HG03442 (cell line): ENCODE results near the gene DNAAF5.
A peak's percentile ranks its signal among the peaks of the same experiment; 100 is the strongest.

ENCODE experiments used
- ATAC-seq: cut with Tn5 transposase; IDR thresholded peaks from one replicate; pipeline ENCODE4 v1.9.1; 2021; ENCODE audit warnings: mild to moderate bottlenecking, moderate library complexity; ENCODE audit not compliant: unreplicated experiment

Gene DNAAF5

DNA sequence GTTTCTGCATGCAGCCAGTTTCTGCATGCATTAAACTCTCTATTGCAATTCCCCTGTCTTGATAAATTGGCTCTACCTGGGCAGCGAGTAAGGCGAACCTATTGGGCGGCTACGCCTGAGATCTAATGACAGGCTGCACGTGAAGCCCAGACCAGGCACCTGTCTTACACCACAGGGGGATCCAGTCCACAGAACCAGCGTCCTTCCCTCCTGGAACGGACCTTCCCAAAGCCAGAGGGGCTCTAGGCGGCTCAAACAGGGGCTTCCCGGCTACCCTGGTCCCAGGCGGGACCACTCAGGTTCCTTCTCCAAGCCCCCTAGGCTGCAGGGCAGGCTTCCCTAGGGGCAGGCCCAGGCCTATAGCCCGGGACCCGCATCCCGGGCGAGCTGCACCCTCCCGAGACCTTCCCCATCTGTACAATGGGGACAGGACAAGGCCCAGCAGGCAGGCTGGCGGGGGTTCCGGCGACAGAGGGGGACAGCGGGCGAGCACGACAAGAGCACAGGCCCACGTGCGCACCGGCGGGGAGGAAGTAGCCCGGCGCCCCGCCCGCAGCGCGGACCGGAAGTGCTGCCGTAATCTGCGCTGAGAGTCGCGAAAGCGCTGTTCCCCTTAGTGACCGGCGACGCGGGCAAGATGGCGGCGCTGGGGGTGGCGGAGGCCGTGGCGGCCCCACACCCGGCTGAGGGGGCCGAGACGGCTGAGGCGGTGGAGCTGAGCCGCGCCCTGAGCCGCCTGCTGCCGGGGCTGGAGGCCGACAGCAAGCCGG is at the start of gene DNAAF5:
DNAAF5 (plus strand) TSS at position 616 of the 770 bp plus-strand sequence; CDS start at position 638, 22 bp downstream.
- peak; percentile 81 for ATAC-seq

- no peak for ATAC-seq
These were observed 49.5 kb upstream of the DNAAF5 start for GRCh38 chr7:676972-677385.

DNA sequence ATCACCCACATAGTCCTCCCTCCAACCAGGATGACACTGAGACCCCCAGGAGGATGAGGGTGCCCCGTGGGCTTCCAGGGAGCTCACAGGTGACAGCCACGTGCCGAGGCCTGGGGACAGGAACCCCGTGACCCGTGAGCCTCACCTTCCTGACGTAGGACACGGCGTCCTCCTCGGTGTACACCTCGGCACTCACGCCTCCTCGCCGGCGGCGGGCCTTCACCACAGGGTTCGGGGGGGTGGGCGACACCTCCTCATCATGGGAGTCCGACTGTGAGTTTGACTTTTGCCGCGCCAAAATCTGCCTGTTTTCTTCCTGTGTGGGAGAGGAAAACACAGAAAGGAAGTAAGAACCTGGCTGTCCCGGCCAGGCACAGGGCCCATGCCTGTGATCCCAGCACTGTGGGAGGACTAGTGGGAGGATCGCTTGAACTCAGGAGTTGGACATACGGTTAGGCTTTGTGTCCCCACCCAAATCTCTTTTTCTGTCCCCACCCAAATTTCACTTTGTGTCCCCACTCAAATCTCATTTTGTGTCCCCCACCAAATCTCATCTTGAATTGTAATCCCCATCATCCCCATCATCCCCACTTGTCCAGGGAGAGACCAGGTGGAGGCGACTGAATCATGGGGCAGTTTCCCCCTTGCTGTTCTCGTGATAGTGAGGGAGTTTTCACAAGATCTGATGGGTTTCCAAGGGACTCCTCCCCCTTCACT is 45.9 kb upstream of the DNAAF5 start:
- no peak for ATAC-seq

GRCh38 chr7:681551-682307 is 44.8 kb upstream of the DNAAF5 start:
- no peak for ATAC-seq

DNA sequence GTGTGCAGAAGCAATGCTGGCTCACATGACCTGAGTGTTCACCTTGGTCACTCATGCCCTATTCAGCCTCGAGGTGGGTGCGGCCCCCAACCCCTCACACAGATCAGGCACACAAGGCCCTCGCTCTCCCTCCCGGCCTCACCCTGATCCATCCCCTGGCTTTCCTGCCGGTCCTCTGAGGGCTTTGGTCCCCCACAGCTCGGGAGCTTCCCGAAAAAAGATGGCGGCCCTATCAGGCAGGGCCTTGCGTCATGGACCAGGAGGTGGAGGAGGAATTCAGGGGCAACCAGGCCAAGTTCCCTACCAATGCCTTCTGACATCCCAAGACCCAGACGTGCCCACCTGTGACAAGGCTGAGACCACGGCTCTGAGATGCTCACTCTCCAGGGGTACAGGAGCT is 43.7 kb upstream of the DNAAF5 start:
- ATAC-seq = no peak

DNA sequence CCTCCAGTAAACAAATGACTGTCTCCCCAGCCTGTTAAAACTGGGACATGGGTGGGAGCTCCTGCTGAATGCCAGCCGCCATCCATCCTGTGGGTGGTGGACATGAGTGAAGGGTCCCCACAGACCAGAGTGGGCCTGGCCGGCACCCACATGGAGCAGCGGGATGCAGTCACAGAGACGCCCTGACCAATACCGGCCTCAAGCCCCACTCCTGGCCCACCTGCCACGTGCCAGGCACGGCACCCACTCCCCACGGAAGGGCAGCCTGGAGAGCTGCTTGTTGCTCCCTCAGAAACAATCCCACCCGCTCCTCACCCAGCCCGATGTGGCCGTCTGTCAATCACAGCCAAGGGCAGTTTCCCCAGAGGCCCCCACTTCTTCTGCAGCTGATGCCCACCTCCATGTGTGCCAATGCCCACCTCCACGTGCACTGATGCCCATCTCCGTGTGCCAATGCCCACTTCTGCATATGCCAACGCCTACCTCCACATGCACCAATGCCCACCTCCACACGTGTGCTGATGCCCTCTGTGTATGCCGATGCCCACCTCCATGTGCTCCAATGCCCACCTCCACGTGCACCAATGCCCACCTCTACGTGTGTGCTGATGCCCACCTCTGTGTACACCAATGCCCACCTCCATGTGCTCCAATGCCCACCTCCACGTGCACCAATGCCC is 42.8 kb upstream of the DNAAF5 start:
- no peak for ATAC-seq

- ATAC-seq = no peak
These were observed 42.1 kb upstream of the DNAAF5 start for GRCh38 chr7:684416-684815.

- no peak for ATAC-seq
These were observed 41.0 kb upstream of the DNAAF5 start for GRCh38 chr7:685540-685939.

DNA sequence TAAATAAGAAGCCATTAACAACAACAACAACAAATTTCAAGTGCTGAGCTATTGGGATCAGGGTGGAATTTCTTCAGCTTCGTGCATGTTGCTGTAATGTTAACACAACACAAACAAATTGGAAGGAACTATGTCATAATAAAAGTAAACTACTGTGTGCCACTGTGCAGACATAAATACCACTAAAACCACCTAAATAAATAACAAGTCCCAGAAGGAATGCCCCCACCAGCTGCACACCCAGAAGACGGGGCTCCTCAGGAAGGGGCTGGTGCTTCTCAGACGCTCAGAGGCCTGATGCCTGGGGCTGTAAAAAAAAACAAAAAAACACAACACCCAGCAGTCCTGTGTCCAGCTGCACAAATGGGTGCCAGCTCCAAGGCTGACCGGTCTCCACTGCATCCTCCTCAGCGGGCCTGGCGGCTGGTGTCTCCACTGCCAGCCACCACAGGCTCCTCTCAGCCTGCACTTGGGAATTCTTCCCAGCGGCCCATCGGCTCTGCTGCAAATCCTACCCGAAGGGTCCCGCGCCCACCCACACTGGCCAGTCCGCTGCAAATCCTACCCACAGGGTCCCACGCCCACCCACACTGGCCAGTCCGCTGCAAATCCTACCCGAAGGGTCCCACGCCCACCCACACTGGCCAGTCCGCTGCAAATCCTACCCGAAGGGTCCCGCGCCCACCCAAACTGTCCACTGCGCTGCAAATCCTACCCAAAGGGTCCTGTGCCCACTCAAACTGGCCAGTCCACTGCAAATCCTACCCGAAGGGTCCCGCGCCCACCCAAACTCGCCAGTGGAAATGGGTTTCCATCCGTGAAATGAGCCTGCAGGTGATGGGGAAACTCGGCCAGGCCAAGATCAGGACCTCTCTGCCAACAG is 35.8 kb upstream of the DNAAF5 start:
- no peak for ATAC-seq

DNA sequence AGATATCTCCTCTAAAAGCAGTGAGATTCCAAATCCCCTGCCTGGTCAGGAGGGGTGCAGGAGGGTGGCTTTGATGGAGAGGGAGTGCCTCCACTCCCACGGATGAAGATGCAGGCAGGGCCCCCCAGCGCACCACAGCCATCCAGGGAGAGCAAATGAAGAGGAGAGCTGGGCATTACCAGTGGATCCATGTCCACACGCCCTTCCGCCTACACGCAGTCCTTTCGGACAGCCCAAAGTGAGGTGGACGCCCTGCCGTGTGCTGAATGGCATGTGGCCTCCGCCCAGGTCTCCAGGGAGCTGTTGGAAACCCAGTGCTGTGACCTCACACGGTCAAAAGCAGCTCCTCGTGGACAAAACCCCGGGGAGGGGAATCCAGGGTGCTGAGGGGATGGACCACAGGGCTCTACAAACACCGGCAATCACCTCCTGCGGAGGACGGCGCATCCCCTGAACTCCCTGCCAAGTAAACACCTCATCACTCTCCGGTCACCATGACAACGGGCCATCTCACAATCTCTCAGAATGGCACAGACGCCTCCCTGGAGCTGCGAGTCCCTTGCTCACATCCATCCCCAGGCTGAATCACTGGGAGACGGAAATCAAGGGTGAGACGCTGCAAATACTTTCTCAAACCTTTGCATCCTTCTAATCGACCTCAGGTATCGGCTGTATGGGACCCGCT is 35.0 kb upstream of the DNAAF5 start:
- no peak for ATAC-seq

DNA sequence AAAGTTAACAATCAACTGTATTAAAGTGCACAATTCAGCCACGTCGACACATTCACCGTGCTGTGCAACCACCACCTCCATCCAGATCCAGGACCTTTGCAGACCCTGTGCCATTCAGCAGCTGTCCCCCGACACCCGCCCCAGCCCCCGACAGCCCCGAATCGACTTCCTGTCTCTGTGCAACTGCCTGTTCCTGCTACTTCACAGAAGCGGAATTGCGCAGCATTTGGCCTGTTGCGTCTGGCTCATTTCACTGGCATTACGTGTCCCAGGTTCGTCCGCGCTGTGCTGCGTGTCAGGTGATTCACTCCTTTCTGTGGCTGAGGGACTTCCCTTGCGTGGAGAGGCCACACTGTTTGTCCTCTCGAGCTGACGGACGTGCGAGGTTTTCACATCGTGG is 33.2 kb upstream of the DNAAF5 start:
- no peak for ATAC-seq

DNA sequence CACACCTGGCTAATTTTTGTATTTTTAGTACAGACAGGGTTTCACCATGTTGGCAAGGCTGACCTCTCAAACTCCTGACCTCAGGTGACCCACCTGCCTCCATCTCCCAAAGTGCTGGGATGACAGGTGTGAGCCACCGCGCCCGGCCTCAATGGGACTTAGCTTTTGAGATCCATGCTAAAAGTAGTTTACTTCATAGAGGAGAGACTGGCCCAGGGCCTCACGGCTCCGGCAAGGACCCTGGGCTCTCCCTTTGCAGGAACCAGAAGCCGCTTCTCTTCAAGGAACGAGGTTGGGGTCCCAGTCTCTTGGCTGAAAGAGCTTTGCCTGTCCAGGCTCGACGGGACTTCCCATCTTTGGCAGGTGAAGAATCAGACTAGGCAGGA is 30.1 kb upstream of the DNAAF5 start:
- no peak for ATAC-seq

- ATAC-seq = no peak
These were observed 29.5 kb upstream of the DNAAF5 start for GRCh38 chr7:696812-697551.

DNA sequence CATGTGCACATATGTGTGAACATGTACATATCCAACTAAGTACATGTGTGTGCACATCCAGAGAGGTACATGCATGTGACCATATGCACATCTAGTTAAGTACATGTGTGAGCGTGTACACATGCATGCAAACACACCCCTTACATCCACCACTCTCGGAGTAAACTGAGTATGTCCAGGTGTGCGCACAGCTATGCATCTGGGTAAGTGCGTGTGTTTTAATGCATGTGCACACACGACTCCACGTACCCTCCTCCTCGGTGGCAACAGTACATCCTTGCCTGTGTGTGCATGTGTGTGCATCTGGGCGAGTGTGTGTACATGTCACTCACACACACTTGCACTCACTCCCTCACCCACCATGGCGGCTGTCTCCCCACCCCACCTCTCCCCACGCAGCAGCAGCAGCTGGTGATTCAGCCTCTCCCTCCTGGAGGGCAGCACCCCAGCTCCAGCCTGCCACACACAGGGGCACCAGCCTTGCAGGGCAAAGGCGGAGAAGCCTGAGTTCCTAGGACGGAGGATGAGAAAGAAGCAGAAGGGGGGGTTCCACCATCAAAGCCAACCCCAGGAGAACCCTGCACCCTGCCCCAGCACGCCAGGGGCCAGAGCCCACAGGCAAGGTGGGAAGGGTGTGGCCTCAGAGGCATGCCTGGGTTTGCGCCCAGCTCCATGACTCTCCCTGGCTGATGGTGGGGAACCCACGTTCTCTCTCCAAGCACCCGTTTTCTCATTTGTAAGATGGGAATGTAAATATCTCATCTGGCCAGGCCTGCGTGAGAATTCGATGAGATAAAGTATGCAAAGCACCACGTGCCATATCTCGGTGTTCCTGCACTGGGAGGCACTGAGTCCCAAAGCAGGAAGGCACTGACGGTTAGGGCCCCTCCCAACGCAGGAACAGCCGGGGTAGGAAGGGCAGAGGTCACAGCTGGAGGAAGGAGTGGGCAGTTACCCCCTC is 27.7 kb upstream of the DNAAF5 start:
- ATAC-seq = no peak

GRCh38 chr7:699476-700170 is 26.9 kb upstream of the DNAAF5 start:
- ATAC-seq = no peak

DNA sequence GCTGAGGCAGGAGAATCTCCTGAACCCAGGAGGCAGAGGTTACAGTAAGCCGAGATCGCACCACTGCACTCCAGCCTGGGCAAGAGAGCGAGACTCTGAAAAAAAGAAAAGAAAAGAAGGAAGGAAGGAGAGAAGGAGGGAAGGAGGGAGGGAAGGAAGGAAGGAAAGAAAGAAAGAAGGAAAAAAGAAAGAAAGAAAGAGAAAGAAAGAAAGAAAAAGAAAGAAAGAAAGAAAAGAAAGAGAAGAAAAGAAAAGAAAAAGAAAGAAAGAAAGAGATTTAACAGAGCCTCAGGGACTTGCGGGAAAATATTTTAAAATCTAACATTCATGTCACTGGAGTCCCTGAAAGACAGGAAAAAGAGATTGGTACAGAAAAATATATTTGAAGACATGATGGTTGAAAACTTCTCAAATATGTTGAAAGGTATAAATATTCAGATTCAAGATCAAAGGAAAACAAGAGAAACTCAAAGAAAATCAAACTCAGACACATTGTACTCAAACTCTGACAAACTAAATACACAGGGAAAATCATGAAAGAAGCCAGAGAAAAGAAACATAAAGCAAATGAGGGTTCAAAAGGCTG is 25.3 kb upstream of the DNAAF5 start:
- no peak for ATAC-seq

GRCh38 chr7:703049-703448 is 23.4 kb upstream of the DNAAF5 start:
- ATAC-seq = no peak
